ENCODE results near the gene HOXA9. TPM values are rescaled to one million over a fixed set of nuclear protein-coding genes. Genes with fewer than 3 reads are reported as not detected.

HOXA9 gene
- total and polyA plus RNA-seq, 2 experiments from 2014 or later: not detected

DNA sequence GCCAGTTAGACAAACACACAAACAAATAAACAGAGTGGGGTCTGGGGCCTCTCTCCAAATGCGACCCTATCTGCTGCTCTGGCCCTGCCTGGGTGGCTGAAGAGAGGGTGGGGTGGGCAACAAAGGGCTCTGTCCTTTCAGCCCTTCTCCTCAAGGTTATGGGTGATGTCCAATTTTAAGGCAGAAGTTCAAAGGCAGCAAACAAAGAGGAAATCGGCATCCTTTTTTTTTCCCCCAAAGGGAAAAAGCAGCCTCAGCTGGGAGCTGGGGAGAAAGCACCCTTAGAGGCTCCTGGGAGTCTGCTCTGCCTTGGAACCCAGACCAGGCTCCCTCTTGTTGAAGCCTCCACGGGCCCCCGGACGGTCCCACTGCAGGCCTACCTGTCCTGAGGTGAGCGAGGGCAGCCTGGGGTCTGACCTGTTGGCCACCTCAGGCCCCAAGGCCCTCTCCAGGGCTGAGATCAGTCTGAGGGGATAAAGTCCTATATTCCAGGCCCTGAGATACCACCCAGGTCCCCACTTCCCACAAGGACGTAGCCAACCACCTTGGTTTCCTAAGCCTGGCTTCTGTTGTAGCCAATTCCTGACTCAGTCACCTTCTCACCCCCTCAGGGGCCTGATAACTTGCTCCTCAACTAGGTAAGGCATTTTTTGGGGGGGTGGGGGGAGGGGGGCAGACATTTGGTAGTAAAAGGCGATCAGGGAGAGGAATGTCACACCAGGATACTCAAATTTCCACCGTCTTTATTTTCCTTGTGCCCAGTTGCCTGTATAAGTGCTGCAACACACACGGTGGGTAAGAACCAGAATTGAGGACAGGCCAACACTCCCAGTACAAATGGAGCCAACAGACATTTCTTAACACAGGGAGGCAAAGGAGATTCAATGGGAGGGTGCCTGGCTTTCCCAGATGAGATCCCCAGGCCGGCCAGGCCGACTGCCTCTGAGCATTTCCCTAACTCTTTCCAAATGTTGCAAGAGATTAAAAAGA is 15.4 kb upstream of the HOXA9 start:
- Histone ChIP-seq H3K27ac (no peak overlapping the region), H3K4me3 (no peak overlapping the region), H3K9me3 (ENCODE audit: low read depth) (no peaks in the 10 kb centered on the region), H3K4me1 (ENCODE audit: low read depth) (peaks cover 3% of the 10 kb centered on the region), H3K36me3 (no peaks in the 10 kb centered on the region), H3K27me3 (peaks cover 100% of the 10 kb centered on the region)
- TF ChIP-seq, protein P1, sequence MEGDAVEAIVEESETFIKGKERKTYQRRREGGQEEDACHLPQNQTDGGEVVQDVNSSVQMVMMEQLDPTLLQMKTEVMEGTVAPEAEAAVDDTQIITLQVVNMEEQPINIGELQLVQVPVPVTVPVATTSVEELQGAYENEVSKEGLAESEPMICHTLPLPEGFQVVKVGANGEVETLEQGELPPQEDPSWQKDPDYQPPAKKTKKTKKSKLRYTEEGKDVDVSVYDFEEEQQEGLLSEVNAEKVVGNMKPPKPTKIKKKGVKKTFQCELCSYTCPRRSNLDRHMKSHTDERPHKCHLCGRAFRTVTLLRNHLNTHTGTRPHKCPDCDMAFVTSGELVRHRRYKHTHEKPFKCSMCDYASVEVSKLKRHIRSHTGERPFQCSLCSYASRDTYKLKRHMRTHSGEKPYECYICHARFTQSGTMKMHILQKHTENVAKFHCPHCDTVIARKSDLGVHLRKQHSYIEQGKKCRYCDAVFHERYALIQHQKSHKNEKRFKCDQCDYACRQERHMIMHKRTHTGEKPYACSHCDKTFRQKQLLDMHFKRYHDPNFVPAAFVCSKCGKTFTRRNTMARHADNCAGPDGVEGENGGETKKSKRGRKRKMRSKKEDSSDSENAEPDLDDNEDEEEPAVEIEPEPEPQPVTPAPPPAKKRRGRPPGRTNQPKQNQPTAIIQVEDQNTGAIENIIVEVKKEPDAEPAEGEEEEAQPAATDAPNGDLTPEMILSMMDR (IDR thresholded peaks at IDR 0.05; ENCODE audit: low read depth, low read length): no peak
- no peak for DNase-seq (ENCODE audit: low read depth in 1 of 2, low spot score in 1 of 2)

DNA sequence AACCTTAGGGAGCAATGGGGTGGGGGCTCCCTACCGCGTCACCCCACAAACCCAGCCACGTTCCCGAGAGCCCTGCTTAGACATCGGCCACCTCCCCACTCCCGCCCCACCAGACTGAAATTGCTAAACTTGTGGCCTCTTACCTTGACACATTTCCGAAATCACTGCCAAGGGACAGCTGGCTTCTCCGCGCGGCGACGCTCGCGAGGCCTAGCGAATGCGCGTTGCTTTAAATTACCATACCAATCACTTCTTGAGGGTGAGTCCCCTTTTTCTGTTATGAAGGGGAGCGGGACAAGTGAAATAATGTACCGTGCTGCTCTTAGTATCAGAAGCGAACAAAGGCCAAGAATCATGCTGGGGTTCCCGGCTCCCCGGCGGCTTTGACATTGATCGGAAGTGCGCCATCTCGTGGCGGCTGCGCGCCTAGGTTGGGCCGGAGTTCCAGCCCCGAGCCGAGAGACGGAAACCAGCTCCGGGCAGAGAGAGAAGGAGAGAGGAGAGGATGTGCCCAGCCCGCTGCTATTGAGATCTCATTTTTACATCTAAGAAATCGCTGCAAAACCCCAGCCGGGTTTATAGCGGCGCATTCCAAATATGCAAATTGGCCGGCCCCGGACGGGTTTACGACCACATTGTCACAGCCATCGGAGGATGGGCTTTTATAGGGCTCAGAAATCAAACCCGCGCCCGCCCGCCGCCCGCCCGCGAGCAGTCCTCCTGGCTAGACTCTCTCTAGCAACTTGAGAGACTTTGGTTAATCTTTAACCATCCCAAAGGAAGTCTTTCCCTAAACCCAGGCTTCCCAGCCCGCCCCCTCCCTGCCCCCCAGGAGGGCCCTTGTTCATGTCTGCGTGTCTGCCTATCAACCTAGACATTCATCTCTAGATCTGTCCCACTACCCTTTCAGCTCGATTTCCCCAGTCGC is 14.4 kb upstream of the HOXA9 start:
- Histone ChIP-seq H3K27ac (no peak overlapping the region), H3K4me3 (no peak overlapping the region)

DNA sequence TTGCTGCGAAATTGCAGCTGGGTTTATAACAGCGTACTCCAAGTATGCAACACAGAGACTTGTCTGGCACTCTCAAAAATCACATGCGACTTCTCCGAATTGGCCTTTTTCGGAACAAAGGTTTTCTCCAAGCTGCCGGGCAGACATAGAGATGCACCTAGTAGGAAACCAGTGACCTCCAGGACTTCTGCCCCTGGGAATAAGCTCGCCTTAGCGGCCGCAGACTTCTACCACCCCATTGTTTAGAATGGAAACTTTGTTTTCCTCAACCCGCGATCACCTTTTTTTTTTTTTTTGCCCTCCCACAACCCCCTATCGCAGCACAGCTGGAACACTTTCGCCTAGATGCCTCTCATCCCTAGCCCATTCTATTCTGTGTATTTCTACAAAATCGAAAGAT is 13.7 kb upstream of the HOXA9 start:
- peaks cover 100% of the 10 kb centered on the region for H3K27me3 ChIP-seq

More for the DNA sequence above, 14.4 kb upstream of the HOXA9 start:
- Histone ChIP-seq H3K27me3 (peaks cover 100% of the 10 kb centered on the region), H3K9me3 (ENCODE audit: low read depth) (no peaks in the 10 kb centered on the region), H3K4me1 (ENCODE audit: low read depth) (peaks cover 3% of the 10 kb centered on the region), H3K36me3 (no peaks in the 10 kb centered on the region)
- peak; percentile 63 for DNase-seq (ENCODE audit: low read depth in 1 of 2, low spot score in 1 of 2)
- TF ChIP-seq, protein P1 (IDR thresholded peaks at IDR 0.05; ENCODE audit: low read depth, low read length): peak; percentile 89

GRCh38 chr7:27178366-27178765 is 13.0 kb upstream of the HOXA9 start:
- Histone ChIP-seq H3K36me3 (no peaks in the 10 kb centered on the region), H3K27me3 (peaks cover 100% of the 10 kb centered on the region), H3K4me3 (no peak overlapping the region), H3K27ac (no peak overlapping the region), H3K9me3 (ENCODE audit: low read depth) (no peaks in the 10 kb centered on the region), H3K4me1 (ENCODE audit: low read depth) (no peaks in the 10 kb centered on the region)
- DNase-seq (ENCODE audit: low read depth in 1 of 2, low spot score in 1 of 2): no peak
- TF ChIP-seq, protein P1 (IDR thresholded peaks at IDR 0.05; ENCODE audit: low read depth, low read length): no peak

More for the DNA sequence above, 13.7 kb upstream of the HOXA9 start:
- DNase-seq (ENCODE audit: low read depth in 1 of 2, low spot score in 1 of 2): no peak
- TF ChIP-seq, protein P1 (IDR thresholded peaks at IDR 0.05; ENCODE audit: low read depth, low read length): no peak
- Histone ChIP-seq H3K4me1 (ENCODE audit: low read depth) (peaks cover 3% of the 10 kb centered on the region), H3K4me3 (no peak overlapping the region), H3K9me3 (ENCODE audit: low read depth) (no peaks in the 10 kb centered on the region), H3K27ac (no peak overlapping the region), H3K36me3 (no peaks in the 10 kb centered on the region)

- H3K27ac ChIP-seq: no peak overlapping the region
Measured at GRCh38 chr7:27177795-27178320, 12.5 kb upstream of the HOXA9 start.

More at GRCh38 chr7:27177795-27178320, 12.5 kb upstream of the HOXA9 start:
- Histone ChIP-seq H3K9me3 (ENCODE audit: low read depth) (no peaks in the 10 kb centered on the region), H3K4me3 (no peak overlapping the region), H3K36me3 (no peaks in the 10 kb centered on the region), H3K27me3 (peaks cover 100% of the 10 kb centered on the region), H3K4me1 (ENCODE audit: low read depth) (no peaks in the 10 kb centered on the region)
- TF ChIP-seq, protein P1 (IDR thresholded peaks at IDR 0.05; ENCODE audit: low read depth, low read length): no peak
- DNase-seq (ENCODE audit: low read depth in 1 of 2, low spot score in 1 of 2): no peak
